HL-60 (cell line): ENCODE measurements around the gene LMOD1.

Experiments used
- GABPA ChIP-seq: IDR thresholded peaks from 2 replicates; pipeline ENCODE4 v1.6.1; 2012; ENCODE audit warnings: low read depth
- POLR2AphosphoS5 ChIP-seq: IDR thresholded peaks from 2 replicates; pipeline ENCODE4 v1.6.1; 2012; ENCODE audit warnings: low read depth
- SPI1 ChIP-seq: IDR thresholded peaks from 2 replicates; pipeline ENCODE4 v1.6.1; 2012; ENCODE audit warnings: low read depth, mild to moderate bottlenecking, borderline replicate concordance
- TF ChIP-seq, protein P1 (sequence below): IDR thresholded peaks from one replicate; pipeline ENCODE4 v1.5.1; 2011; ENCODE audit warnings: low read length, control low read depth, inconsistent platforms; ENCODE audit not compliant: insufficient read depth
- TF ChIP-seq, protein P2 (sequence below): IDR thresholded peaks from 2 replicates; pipeline ENCODE4 v1.6.1; 2012; ENCODE audit warnings: low read depth; ENCODE audit not compliant: insufficient replicate concordance

DNA sequence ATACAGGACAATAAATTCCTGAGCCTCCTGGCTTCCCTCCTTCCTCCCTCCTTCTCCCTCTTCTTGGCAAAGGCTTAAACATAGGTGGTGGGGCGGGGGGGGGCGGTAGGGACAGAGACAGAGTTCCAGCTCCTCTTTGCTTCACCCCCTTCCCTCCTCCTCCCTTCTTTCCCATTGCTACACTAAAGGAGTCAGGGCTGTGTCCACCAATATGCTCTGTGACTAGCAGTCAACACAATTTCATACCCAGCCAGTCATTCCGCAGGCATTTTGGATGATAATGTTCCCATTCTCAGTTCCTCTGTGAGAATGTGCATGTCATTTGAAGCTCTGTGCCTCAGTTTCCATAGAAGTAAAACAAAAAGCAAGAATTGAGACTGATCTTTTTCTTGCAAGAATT lies 1.7 kb downstream of the LMOD1 start:
- TF ChIP-seq, protein P1, sequence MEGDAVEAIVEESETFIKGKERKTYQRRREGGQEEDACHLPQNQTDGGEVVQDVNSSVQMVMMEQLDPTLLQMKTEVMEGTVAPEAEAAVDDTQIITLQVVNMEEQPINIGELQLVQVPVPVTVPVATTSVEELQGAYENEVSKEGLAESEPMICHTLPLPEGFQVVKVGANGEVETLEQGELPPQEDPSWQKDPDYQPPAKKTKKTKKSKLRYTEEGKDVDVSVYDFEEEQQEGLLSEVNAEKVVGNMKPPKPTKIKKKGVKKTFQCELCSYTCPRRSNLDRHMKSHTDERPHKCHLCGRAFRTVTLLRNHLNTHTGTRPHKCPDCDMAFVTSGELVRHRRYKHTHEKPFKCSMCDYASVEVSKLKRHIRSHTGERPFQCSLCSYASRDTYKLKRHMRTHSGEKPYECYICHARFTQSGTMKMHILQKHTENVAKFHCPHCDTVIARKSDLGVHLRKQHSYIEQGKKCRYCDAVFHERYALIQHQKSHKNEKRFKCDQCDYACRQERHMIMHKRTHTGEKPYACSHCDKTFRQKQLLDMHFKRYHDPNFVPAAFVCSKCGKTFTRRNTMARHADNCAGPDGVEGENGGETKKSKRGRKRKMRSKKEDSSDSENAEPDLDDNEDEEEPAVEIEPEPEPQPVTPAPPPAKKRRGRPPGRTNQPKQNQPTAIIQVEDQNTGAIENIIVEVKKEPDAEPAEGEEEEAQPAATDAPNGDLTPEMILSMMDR: no peak
- TF ChIP-seq, protein P2, sequence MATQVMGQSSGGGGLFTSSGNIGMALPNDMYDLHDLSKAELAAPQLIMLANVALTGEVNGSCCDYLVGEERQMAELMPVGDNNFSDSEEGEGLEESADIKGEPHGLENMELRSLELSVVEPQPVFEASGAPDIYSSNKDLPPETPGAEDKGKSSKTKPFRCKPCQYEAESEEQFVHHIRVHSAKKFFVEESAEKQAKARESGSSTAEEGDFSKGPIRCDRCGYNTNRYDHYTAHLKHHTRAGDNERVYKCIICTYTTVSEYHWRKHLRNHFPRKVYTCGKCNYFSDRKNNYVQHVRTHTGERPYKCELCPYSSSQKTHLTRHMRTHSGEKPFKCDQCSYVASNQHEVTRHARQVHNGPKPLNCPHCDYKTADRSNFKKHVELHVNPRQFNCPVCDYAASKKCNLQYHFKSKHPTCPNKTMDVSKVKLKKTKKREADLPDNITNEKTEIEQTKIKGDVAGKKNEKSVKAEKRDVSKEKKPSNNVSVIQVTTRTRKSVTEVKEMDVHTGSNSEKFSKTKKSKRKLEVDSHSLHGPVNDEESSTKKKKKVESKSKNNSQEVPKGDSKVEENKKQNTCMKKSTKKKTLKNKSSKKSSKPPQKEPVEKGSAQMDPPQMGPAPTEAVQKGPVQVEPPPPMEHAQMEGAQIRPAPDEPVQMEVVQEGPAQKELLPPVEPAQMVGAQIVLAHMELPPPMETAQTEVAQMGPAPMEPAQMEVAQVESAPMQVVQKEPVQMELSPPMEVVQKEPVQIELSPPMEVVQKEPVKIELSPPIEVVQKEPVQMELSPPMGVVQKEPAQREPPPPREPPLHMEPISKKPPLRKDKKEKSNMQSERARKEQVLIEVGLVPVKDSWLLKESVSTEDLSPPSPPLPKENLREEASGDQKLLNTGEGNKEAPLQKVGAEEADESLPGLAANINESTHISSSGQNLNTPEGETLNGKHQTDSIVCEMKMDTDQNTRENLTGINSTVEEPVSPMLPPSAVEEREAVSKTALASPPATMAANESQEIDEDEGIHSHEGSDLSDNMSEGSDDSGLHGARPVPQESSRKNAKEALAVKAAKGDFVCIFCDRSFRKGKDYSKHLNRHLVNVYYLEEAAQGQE: no peak
- no peak for TF ChIP-seq POLR2AphosphoS5
- no peak for TF ChIP-seq GABPA
- no peak for TF ChIP-seq SPI1
